NCI-H69 (cell line): ENCODE results near the gene PCDHGB1.
"Not testable (repeated sequence)": the region's sequence is repeated elsewhere in the genome, so short reads cannot be mapped to it uniquely, and the experiment has no call there.

ENCODE experiments used
- DNase-seq: peaks from one replicate; lab custom pipeline; 2025; lab: John Stamatoyannopoulos, UW

The PCDHGB1 gene

GRCh38 chr5:141383345-141383744 is 33.4 kb downstream of the PCDHGB1 start:
- no peak for DNase-seq

GRCh38 chr5:141384471-141385267 is 34.8 kb downstream of the PCDHGB1 start:
- DNase-seq = no peak

- not testable (repeated sequence) for DNase-seq
Measured at GRCh38 chr5:141387557-141388311, 37.8 kb downstream of the PCDHGB1 start, which contains the start of gene PCDHGB4. Gene PCDHGB4 (plus strand): TSS chr5:141387698. CDS start chr5:141387885, 187 bp downstream.

- no peak for DNase-seq
Measured at GRCh38 chr5:141388661-141389060, 38.8 kb downstream of the PCDHGB1 start.

GRCh38 chr5:141389153-141390042 is 39.5 kb downstream of the PCDHGB1 start:
- no peak for DNase-seq

- DNase-seq = peak; percentile 39
Measured at GRCh38 chr5:141392429-141393198, 42.7 kb downstream of the PCDHGB1 start, which contains the start of gene PCDHGA8. Gene PCDHGA8 (plus strand): TSS chr5:141392633. CDS start chr5:141392814, 181 bp downstream.

- DNase-seq = no peak
Measured at GRCh38 chr5:141393267-141393666, 43.4 kb downstream of the PCDHGB1 start.

GRCh38 chr5:141394401-141395187 is 44.7 kb downstream of the PCDHGB1 start:
- DNase-seq = not testable (repeated sequence)

- DNase-seq = not testable (repeated sequence)
Measured at GRCh38 chr5:141397756-141398551, 48.1 kb downstream of the PCDHGB1 start, which contains the start of gene PCDHGB5. Gene PCDHGB5 (plus strand): TSS chr5:141397947. CDS start chr5:141398128, 181 bp downstream.

GRCh38 chr5:141398608-141399007 is 48.7 kb downstream of the PCDHGB1 start:
- DNase-seq = no peak

GRCh38 chr5:141399555-141400258 is 49.8 kb downstream of the PCDHGB1 start:
- DNase-seq = no peak
